Aorta (tissue), 5 donors: ENCODE data around the gene DCUN1D3. TPM values are rescaled to one million over a fixed set of nuclear protein-coding genes. Genes with fewer than 3 reads are reported as not detected.

ENCODE experiments used
- ATAC-seq: fragments of 200-7000 bp; cut with Tn5 transposase; one replicate; pipeline ENCODE4 v1.9.1; 2022; ENCODE audit warnings: moderate library complexity; ENCODE audit not compliant: low FRiP score
- DNase-seq, 2 donors: peaks; one replicate each; pipeline ENCODE4 v3.0.0-alpha.2; 2020
- H3K27ac ChIP-seq, 2 donors: one replicate each; pipeline ENCODE4 v1.5.1; 2013; ENCODE audit warnings: low read length in 2 of 2, mild to moderate bottlenecking in 2 of 2, moderate library complexity in 2 of 2, control low read depth in 1 of 2, inconsistent platforms in 1 of 2, low read depth in 1 of 2
- H3K27me3 ChIP-seq, 2 donors: one replicate each; pipeline ENCODE4 v1.6.1; 2013; ENCODE audit warnings: control low read depth in 1 of 2, low read length in 1 of 2, mild to moderate bottlenecking in 1 of 2, moderate library complexity in 1 of 2; ENCODE audit not compliant: insufficient read depth in 2 of 2, control insufficient read depth in 1 of 2
- H3K36me3 ChIP-seq, 2 donors: one replicate each; pipeline ENCODE4 v1.6.1; 2013; ENCODE audit warnings: control low read depth in 1 of 2, low read length in 1 of 2, mild to moderate bottlenecking in 1 of 2; ENCODE audit not compliant: insufficient read depth in 2 of 2, control insufficient read depth in 1 of 2
- H3K4me1 ChIP-seq, 2 donors: one replicate each; pipeline ENCODE4 v1.6.1; 2013; ENCODE audit warnings: low read length in 2 of 2, control low read depth in 1 of 2, mild to moderate bottlenecking in 1 of 2, moderate library complexity in 1 of 2; ENCODE audit not compliant: insufficient read depth in 2 of 2, control insufficient read depth in 1 of 2
- H3K4me3 ChIP-seq, 2 donors: one replicate each; pipeline ENCODE4 v1.5.1; 2013; ENCODE audit warnings: low read length in 2 of 2, control low read depth in 1 of 2, mild to moderate bottlenecking in 1 of 2
- H3K9me3 ChIP-seq: one replicate; pipeline ENCODE4 v1.6.1; 2013; ENCODE audit warnings: mild to moderate bottlenecking, low read length; ENCODE audit not compliant: control insufficient read depth
- WGBS, 2 donors: extraction: QIAGEN DNeasy Blood & Tissue Kit; methylation state at CpG; one replicate each; pipeline ENCODE4 v1.1.7; 2013; 5-methylcytosine and 5-hydroxymethylcytosine counted together
- intact Hi-C, 2 donors: fragments of 100-400 bp; cut with DNase I; formaldehyde crosslinking; loops; one replicate each; pipeline versions ENCODE4 v1.14.2 to v1.15.0; 2022
- polyA plus RNA-seq, 2 donors: library from polyadenylated mRNA; stranded (reverse); fragments of 200-250 nt; gene quantifications; one replicate each; pipeline ENCODE4 v1.2.3, GENCODE V29; 2013
- total RNA-seq, 2 donors: library from RNA; stranded (reverse); fragmentation: NEBNext Ultra II Directional; extraction: Animal tissue kit (Norgen Biotek cat#: 25700); gene quantifications; one replicate each; pipeline ENCODE4 v1.2.1, GENCODE V29; 2021
- donor health status: healthy with polysubstance abuse.
- donor health status: Bipolar disorder and iron deficiency.
- donor health status: DM: no; HTN: no; CAD: no.
- donor health status: DM: no; HTN: no; CAD: no.
- donor health status: DM: yes; HTN: yes; CAD: no.

DCUN1D3 gene
- total and polyA plus RNA-seq, 4 donors: 3.9 to 54.5 (median 16.8) TPM

GRCh38 chr16:20859699-20860098, 40.5 kb downstream of the DCUN1D3 start:
- Histone ChIP-seq H3K4me1 (peaks cover 0 to 9% of the 10 kb centered on the region in 2 donors), H3K9me3 (no peaks in the 10 kb centered on the region), H3K27ac (peak overlapping the region in 1 of 2 donors; percentile 4), H3K27me3 (no peaks in the 10 kb centered on the region), H3K4me3 (no peak overlapping the region), H3K36me3 (peaks cover 0 to 3% of the 10 kb centered on the region in 2 donors)
- ATAC-seq: no peak
- WGBS, 2 donors: 25% methylated on average over 4 of the region's 4 CpGs
- intact Hi-C loops: loop anchor here (10.0 kb wide), 3 partner anchors 85 to 445 kb away; no protein-coding TSS in a partner anchor
- DNase-seq: no peak

- Histone ChIP-seq H3K4me1 (peaks cover 0 to 9% of the 10 kb centered on the region in 2 donors), H3K36me3 (peaks cover 0 to 3% of the 10 kb centered on the region in 2 donors), H3K27ac (no peak overlapping the region), H3K27me3 (no peaks in the 10 kb centered on the region), H3K9me3 (no peaks in the 10 kb centered on the region), H3K4me3 (no peak overlapping the region)
- intact Hi-C loops: loop anchor here (10.0 kb wide), 3 partner anchors 86 to 446 kb away; no protein-coding TSS in a partner anchor
- DNase-seq (no peak), ATAC-seq (no peak)
- WGBS, 2 donors: 76 to 78% methylated on average over 3 of the region's 3 CpGs
Measured at GRCh38 chr16:20859229-20859628, 40.9 kb downstream of the DCUN1D3 start.

GRCh38 chr16:20857281-20857680, 42.9 kb downstream of the DCUN1D3 start:
- Histone ChIP-seq H3K36me3 (peaks cover 0 to 3% of the 10 kb centered on the region in 2 donors), H3K27ac (peak overlapping the region in 1 of 2 donors; percentile 41), H3K4me3 (no peak overlapping the region), H3K9me3 (no peaks in the 10 kb centered on the region), H3K27me3 (no peaks in the 10 kb centered on the region), H3K4me1 (peaks cover 7 to 22% of the 10 kb centered on the region in 2 donors)
- ATAC-seq (no peak), DNase-seq (no peak)
- 36 to 41% methylated on average over 2 of the region's 2 CpGs for WGBS, 2 donors
- intact Hi-C loops: loop anchor here (10.0 kb wide), 3 partner anchors 88 to 448 kb away; no protein-coding TSS in a partner anchor

- Histone ChIP-seq H3K9me3 (no peaks in the 10 kb centered on the region), H3K4me1 (peaks cover 10 to 22% of the 10 kb centered on the region in 2 donors), H3K27ac (no peak overlapping the region), H3K27me3 (no peaks in the 10 kb centered on the region), H3K36me3 (peaks cover 0 to 3% of the 10 kb centered on the region in 2 donors), H3K4me3 (no peak overlapping the region)
- ATAC-seq (no peak), DNase-seq (no peak)
- WGBS, 2 donors: 94 to 95% methylated on average over 2 of the region's 2 CpGs
- intact Hi-C loops: loop anchor here (5.0 to 10.0 kb wide), 6 partner anchors 42 to 450 kb away; no protein-coding TSS in a partner anchor
Measured at GRCh38 chr16:20854963-20855362, 45.2 kb downstream of the DCUN1D3 start.

- WGBS, 2 donors: 91 to 92% methylated on average over 3 of the region's 3 CpGs
- Histone ChIP-seq H3K36me3 (peaks cover 0 to 3% of the 10 kb centered on the region in 2 donors), H3K27me3 (no peaks in the 10 kb centered on the region), H3K4me1 (peaks cover 10 to 22% of the 10 kb centered on the region in 2 donors), H3K9me3 (no peaks in the 10 kb centered on the region), H3K27ac (peak overlapping the region; percentile 1 to 57), H3K4me3 (no peak overlapping the region)
- no peak for DNase-seq
- intact Hi-C loops: loop anchor here (5.0 to 10.0 kb wide), 6 partner anchors 43 to 451 kb away; no protein-coding TSS in a partner anchor
- no peak for ATAC-seq
Measured at GRCh38 chr16:20853981-20854620, 46.1 kb downstream of the DCUN1D3 start.

- H3K4me1 ChIP-seq: peaks cover 10 to 22% of the 10 kb centered on the region in 2 donors
- peak overlapping the region; percentile 57 to 89 for H3K27ac ChIP-seq
- H3K36me3 ChIP-seq: peaks cover 0 to 3% of the 10 kb centered on the region in 2 donors
- intact Hi-C loops: loop anchor here (5.0 to 10.0 kb wide), 6 partner anchors 44 to 452 kb away; no protein-coding TSS in a partner anchor
- DNase-seq: no peak
- no peaks in the 10 kb centered on the region for H3K27me3 ChIP-seq
- H3K4me3 ChIP-seq: no peak overlapping the region
- no peak for ATAC-seq
- no peaks in the 10 kb centered on the region for H3K9me3 ChIP-seq
- 34 to 40% methylated on average over 5 of the region's 5 CpGs for WGBS, 2 donors
Measured at GRCh38 chr16:20853143-20853542, 47.0 kb downstream of the DCUN1D3 start.

- H3K27me3 ChIP-seq: no peaks in the 10 kb centered on the region
- intact Hi-C loops: loop anchor here (2.0 to 10.0 kb wide), 8 partner anchors 46 to 453 kb away; no protein-coding TSS in a partner anchor
- H3K9me3 ChIP-seq: no peaks in the 10 kb centered on the region
- DNase-seq: peak; percentile 86 to 90
- peaks cover 0 to 3% of the 10 kb centered on the region in 2 donors for H3K36me3 ChIP-seq
- 6 to 16% methylated on average over 2 of the region's 2 CpGs for WGBS, 2 donors
- no peak overlapping the region for H3K4me3 ChIP-seq
- peaks cover 10 to 16% of the 10 kb centered on the region in 2 donors for H3K4me1 ChIP-seq
- peak overlapping the region; percentile 92 to 100 for H3K27ac ChIP-seq
- ATAC-seq: peak; percentile 90
Measured at GRCh38 chr16:20851601-20852000, 48.6 kb downstream of the DCUN1D3 start.

GRCh38 chr16:20850981-20851380, 49.2 kb downstream of the DCUN1D3 start:
- Histone ChIP-seq H3K27me3 (no peaks in the 10 kb centered on the region), H3K27ac (peak overlapping the region; percentile 92 to 100), H3K9me3 (no peaks in the 10 kb centered on the region), H3K36me3 (peaks cover 0 to 3% of the 10 kb centered on the region in 2 donors), H3K4me1 (peaks cover 10 to 16% of the 10 kb centered on the region in 2 donors), H3K4me3 (no peak overlapping the region)
- DNase-seq: no peak
- no peak for ATAC-seq
- intact Hi-C loops: loop anchor here (2.0 to 10.0 kb wide), 8 partner anchors 46 to 454 kb away; no protein-coding TSS in a partner anchor
- WGBS, 2 donors: 63 to 70% methylated on average over 3 of the region's 3 CpGs
